Activated CD4-positive, alpha-beta T cell treated with anti-CD3 and anti-CD28 coated beads, Interleukin-2, Interleukin-4, amounts not matched to agents 100 ng/mL and 50 ng/mL, durations not matched to agents 16 hours and 8 hours (primary cell): Measurements from ENCODE around the gene OCLN.
"Not testable (repeated sequence)": the region's sequence is repeated elsewhere in the genome, so short reads cannot be mapped to it uniquely, and the experiment has no call there.

Experiments
- DNase-seq: peaks from one replicate; pipeline ENCODE4 v3.0.0-alpha.2; 2020; ENCODE audit warnings: low spot score

OCLN gene

GRCh38 chr5:69528609-69529008 is 36.0 kb downstream of the OCLN start:
- no peak for DNase-seq

- DNase-seq: no peak
These were observed 38.2 kb downstream of the OCLN start for GRCh38 chr5:69530561-69531405.

- no peak for DNase-seq
These were observed 38.8 kb downstream of the OCLN start for GRCh38 chr5:69531406-69531801.

- not testable (repeated sequence) for DNase-seq
These were observed 45.3 kb downstream of the OCLN start for GRCh38 chr5:69537911-69538310.

GRCh38 chr5:69538735-69539134 is 46.1 kb downstream of the OCLN start:
- DNase-seq: not testable (repeated sequence)

- DNase-seq: not testable (repeated sequence)
These were observed 48.8 kb downstream of the OCLN start for GRCh38 chr5:69541347-69541746.

- DNase-seq: not testable (repeated sequence)
These were observed 50.4 kb downstream of the OCLN start for GRCh38 chr5:69542838-69543618.

GRCh38 chr5:69544602-69545001 is 52.0 kb downstream of the OCLN start:
- not testable (repeated sequence) for DNase-seq

GRCh38 chr5:69559908-69560330 is 67.3 kb downstream of the OCLN start, which contains the start of gene GTF2H2C:
Gene GTF2H2C, plus strand, starts transcription at chr5:69560191. Its CDS starts 4,942 bp downstream, at chr5:69565133.
- DNase-seq: peak; percentile 73

- not testable (repeated sequence) for DNase-seq
These were observed 68.2 kb downstream of the OCLN start for GRCh38 chr5:69560587-69561431.

GRCh38 chr5:69566172-69566571 is 73.6 kb downstream of the OCLN start:
- not testable (repeated sequence) for DNase-seq

GRCh38 chr5:69568072-69568471 is 75.5 kb downstream of the OCLN start:
- not testable (repeated sequence) for DNase-seq

GRCh38 chr5:69583356-69583755 is 90.8 kb downstream of the OCLN start:
- DNase-seq: not testable (repeated sequence)

- not testable (repeated sequence) for DNase-seq
These were observed 103.7 kb downstream of the OCLN start for GRCh38 chr5:69596114-69596840.

GRCh38 chr5:69601947-69602346 is 109.4 kb downstream of the OCLN start:
- not testable (repeated sequence) for DNase-seq

- DNase-seq: not testable (repeated sequence)
These were observed 114.2 kb downstream of the OCLN start for GRCh38 chr5:69606839-69607238.
